Effector memory CD8-positive, alpha-beta T cell (primary cell): ENCODE results near the gene SHH.

Experiments used
- ATAC-seq: fragments of 150-1000 bp; cut with Tn5 transposase; replicated peaks from 2 replicates; pipeline ENCODE4 v1.10.0; 2021; ENCODE audit warnings: mild to moderate bottlenecking, moderate library complexity
- DNase-seq, 3 experiments: peaks; one replicate each; pipeline ENCODE4 v3.0.0; 2021
- H3K27ac Mint-ChIP-seq, 2 donors: one replicate each; pipeline ENCODE4 v1.8.0; 2022; ENCODE audit warnings: mild to moderate bottlenecking in 2 of 2, mixed read lengths in 2 of 2, moderate library complexity in 2 of 2
- H3K27me3 Mint-ChIP-seq, 2 donors: one replicate each; pipeline ENCODE4 v1.8.0; 2022; ENCODE audit warnings: mixed read lengths in 2 of 2
- H3K36me3 Mint-ChIP-seq: one replicate; pipeline ENCODE4 v1.8.0; 2022; ENCODE audit warnings: mild to moderate bottlenecking, moderate library complexity, mixed read lengths; ENCODE audit not compliant: insufficient read depth
- H3K4me1 Mint-ChIP-seq, 2 donors: one replicate each; pipeline ENCODE4 v1.8.0; 2022; ENCODE audit warnings: low read depth in 2 of 2, mixed read lengths in 2 of 2
- H3K4me3 Mint-ChIP-seq, 2 donors: one replicate each; pipeline ENCODE4 v1.8.0; 2022; ENCODE audit warnings: mild to moderate bottlenecking in 2 of 2, mixed read lengths in 2 of 2, moderate library complexity in 2 of 2
- H3K9me3 Mint-ChIP-seq, 2 donors: one replicate each; pipeline ENCODE4 v1.8.0; 2022; ENCODE audit warnings: mixed read lengths in 2 of 2

SHH gene

DNA sequence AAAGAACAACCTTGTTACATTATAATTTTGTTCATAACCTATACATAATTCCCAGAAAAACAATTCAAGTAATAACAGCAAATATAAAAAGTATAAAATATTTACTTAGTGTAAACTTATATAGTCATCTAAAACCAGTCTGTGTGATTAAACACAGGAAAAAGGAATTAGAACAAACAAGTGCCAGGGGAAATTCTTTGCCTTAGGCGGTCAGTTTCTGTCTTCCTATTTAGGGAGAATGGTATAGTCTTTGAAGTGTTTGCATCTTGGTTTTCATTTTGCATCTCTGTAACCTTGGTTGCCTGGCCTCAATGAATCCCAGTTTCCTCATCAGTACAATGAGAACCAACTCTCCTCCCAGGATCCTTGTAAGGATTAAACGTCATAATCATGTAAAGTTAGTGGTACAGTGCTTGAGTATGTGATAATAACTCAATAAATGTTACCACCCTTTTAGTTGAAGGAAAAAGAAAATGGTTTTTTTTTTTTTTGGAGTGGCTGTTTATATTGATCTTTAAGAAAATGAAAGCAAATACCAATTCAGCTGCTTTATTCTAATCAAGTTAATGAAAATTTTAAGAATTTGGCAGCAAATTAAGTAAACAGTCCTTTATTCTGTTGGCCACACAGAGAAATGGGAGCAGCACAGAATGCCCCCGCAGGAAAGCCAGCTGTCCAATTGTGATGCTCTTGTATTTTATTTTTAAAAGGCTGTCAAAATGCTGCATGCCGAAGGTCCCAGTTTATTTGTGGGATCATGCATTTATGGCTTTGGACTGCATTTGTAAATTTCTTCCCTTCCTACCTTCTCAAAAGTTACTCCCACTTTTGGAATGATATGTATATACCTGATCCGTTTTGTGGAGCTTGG lies 61.8 kb downstream of the SHH start:
- Mint-ChIP-seq H3K27me3 (no peaks in the 10 kb centered on the region), H3K4me3 (no peak overlapping the region), H3K36me3 (peaks cover 20% of the 10 kb centered on the region), H3K4me1 (peaks cover 46 to 72% of the 10 kb centered on the region in 2 donors), H3K9me3 (no peaks in the 10 kb centered on the region), H3K27ac (peak overlapping the region; percentile 38 to 61)
- ATAC-seq = no peak
- DNase-seq = no peak
